B cell (primary cell): ENCODE measurements around the gene PRAMEF1. TPM values are rescaled to one million over a fixed set of nuclear protein-coding genes. Genes with fewer than 3 reads are reported as not detected.

Experiments used
- ATAC-seq: fragments of 200-7000 bp; cut with Tn5 transposase; one replicate; pipeline ENCODE4 v1.10.0; 2021; ENCODE audit warnings: low read depth, mild to moderate bottlenecking, moderate number of reproducible peaks, moderate library complexity
- CTCF ChIA-PET: fragments of 350-600 bp; sonication (Branson Sonifier 250); formaldehyde crosslinking; loops from one replicate; lab custom pipeline; 2021; ENCODE audit warnings: antibody characterized with exemption, inconsistent platforms; lab: Charles Lee
- POLR2A ChIA-PET: fragments of 350-600 bp; sonication (Branson Sonifier 250); formaldehyde crosslinking; loops from one replicate; lab custom pipeline; 2021; ENCODE audit warnings: antibody characterized with exemption; lab: Charles Lee
- DNase-seq: peaks from one replicate; pipeline ENCODE4 v3.0.0; 2013
- H2AFZ ChIP-seq: 2 replicates; pipeline ENCODE4 v1.6.1; 2012; ENCODE audit warnings: mild to moderate bottlenecking, low read depth, low read length; ENCODE audit not compliant: insufficient read depth, poor library complexity, severe bottlenecking
- H3K27ac ChIP-seq, 2 donors: 1 replicate in 1 of 2; 2 replicates in 1 of 2; pipeline ENCODE4 v1.5.1; 2012 to 2013; ENCODE audit warnings: low read length in 2 of 2, mild to moderate bottlenecking in 2 of 2, moderate library complexity in 1 of 2
- H3K27me3 ChIP-seq, 4 experiments: fragments of 200-600 bp in 1 of 4; sonication (generic) in 1 of 4; replicated peaks in 1 of 4; 1 replicate in 2 of 4; 2 replicates in 2 of 4; pipeline versions ENCODE4 v1.6.1 to v1.7.0; 2013 to 2016; ENCODE audit warnings: low read length in 3 of 4, mild to moderate bottlenecking in 2 of 4, mixed read lengths in 1 of 4, moderate library complexity in 1 of 4; ENCODE audit not compliant: insufficient read depth in 4 of 4, control insufficient read depth in 3 of 4; ENCODE audit errors: control extremely low read depth in 1 of 4
- H3K36me3 ChIP-seq, 2 experiments: replicated peaks in 1 of 2; 1 replicate in 1 of 2; 2 replicates in 1 of 2; pipeline versions ENCODE4 v1.6.1 to v1.7.1; 2013; ENCODE audit warnings: low read length in 1 of 2; ENCODE audit not compliant: insufficient read depth in 2 of 2, control insufficient read depth in 1 of 2; ENCODE audit errors: control extremely low read depth in 1 of 2, extremely low read depth in 1 of 2
- H3K4me1 ChIP-seq, 2 donors: fragments of 200-600 bp in 1 of 2; sonication (generic) in 1 of 2; 1 replicate in 1 of 2; 2 replicates in 1 of 2; pipeline versions ENCODE4 v1.5.1 to v1.6.1; 2013 to 2017; ENCODE audit warnings: low read length in 2 of 2; ENCODE audit not compliant: control insufficient read depth in 2 of 2, insufficient read depth in 2 of 2
- H3K4me2 ChIP-seq: replicated peaks from 2 replicates; pipeline ENCODE3; 2012; ENCODE audit warnings: mild to moderate bottlenecking, low read depth, low read length; ENCODE audit not compliant: poor library complexity, severe bottlenecking
- H3K4me3 ChIP-seq, 5 experiments: fragments of 200-600 bp in 1 of 5; sonication (generic) in 1 of 5; 1 replicate in 3 of 5; 2 replicates in 2 of 5; pipeline versions ENCODE4 v1.5.1 to v1.7.0; 2011 to 2016; ENCODE audit warnings: low read length in 4 of 5, mild to moderate bottlenecking in 4 of 5, low read depth in 2 of 5, control low read depth in 1 of 5, moderate library complexity in 1 of 5; ENCODE audit not compliant: insufficient read depth in 1 of 5; ENCODE audit errors: control extremely low read depth in 1 of 5, extremely low read depth in 1 of 5
- H3K79me2 ChIP-seq: fragments of 200-600 bp; sonication (generic); one replicate; pipeline ENCODE4 v1.6.0; 2016; ENCODE audit warnings: low read length; ENCODE audit not compliant: control insufficient read depth, insufficient read depth
- H3K9ac ChIP-seq: fragments of 200-600 bp; sonication (generic); 2 replicates; pipeline ENCODE4 v1.6.1; 2017; ENCODE audit warnings: mild to moderate bottlenecking, low read length, moderate library complexity
- H3K9me3 ChIP-seq, 3 donors: one replicate each; pipeline versions ENCODE4 v1.6.1 to v1.7.1; 2013; ENCODE audit warnings: low read length in 2 of 3; ENCODE audit not compliant: control insufficient read depth in 2 of 3, insufficient read depth in 1 of 3; ENCODE audit errors: control extremely low read depth in 1 of 3
- H4K20me1 ChIP-seq: 2 replicates; pipeline ENCODE4 v1.6.0; 2012; ENCODE audit warnings: mild to moderate bottlenecking, low read length; ENCODE audit not compliant: insufficient read depth, control insufficient read depth, poor library complexity, severe bottlenecking
- H3K27ac Mint-ChIP-seq: one replicate; pipeline ENCODE4 v1.8.0; 2021; ENCODE audit warnings: mixed read lengths
- H3K27me3 Mint-ChIP-seq: one replicate; pipeline ENCODE4 v1.8.0; 2021; ENCODE audit warnings: mixed read lengths
- H3K4me1 Mint-ChIP-seq: one replicate; pipeline ENCODE4 v1.8.0; 2021; ENCODE audit warnings: mixed read lengths
- H3K4me3 Mint-ChIP-seq: one replicate; pipeline ENCODE4 v1.8.0; 2021; ENCODE audit warnings: mixed read lengths
- H3K9me3 Mint-ChIP-seq: one replicate; pipeline ENCODE4 v1.8.0; 2022; ENCODE audit warnings: mixed read lengths; ENCODE audit not compliant: insufficient read depth
- EZH2 ChIP-seq: IDR thresholded peaks from 2 replicates; pipeline ENCODE4 v1.6.1; 2012; ENCODE audit warnings: borderline replicate concordance, low read depth, mild to moderate bottlenecking, moderate library complexity, low read length; ENCODE audit not compliant: insufficient read depth, poor library complexity, severe bottlenecking
- WGBS: methylation state at CpG from one replicate; pipeline ENCODE4 v1.1.5; 2013; ENCODE audit warnings: missing lambda C conversion rate; ENCODE audit not compliant: insufficient coverage; 5-methylcytosine and 5-hydroxymethylcytosine counted together
- intact Hi-C: fragments of 100-400 bp; cut with micrococcal nuclease; formaldehyde crosslinking; loops from one replicate; pipeline ENCODE4 v1.10.0; 2022
- polyA plus RNA-seq: library from polyadenylated mRNA; depleted of rRNA; stranded (reverse); fragments of >200 nt; gene quantifications from 2 replicates; pipeline ENCODE4 v1.2.3, GENCODE V29; 2012
- total RNA-seq, 2 donors: library from RNA; stranded (reverse); fragments of 120-200 nt in 1 of 2; gene quantifications; 1 replicate in 1 of 2; 2 replicates in 1 of 2; pipeline versions ENCODE4 v1.2.3 to v1.2.4, GENCODE V29; 2013 to 2022
- TF ChIP-seq, protein P1 (sequence below): fragments of 200-600 bp; IDR thresholded peaks from one replicate; pipeline ENCODE4 v1.8.0; 2022; ENCODE audit warnings: antibody characterized with exemption, mild to moderate bottlenecking

The PRAMEF1 gene
- total and polyA plus RNA-seq, 2 donors (not counting 1 experiment from before 2014, with no cell fraction given): not detected

DNA sequence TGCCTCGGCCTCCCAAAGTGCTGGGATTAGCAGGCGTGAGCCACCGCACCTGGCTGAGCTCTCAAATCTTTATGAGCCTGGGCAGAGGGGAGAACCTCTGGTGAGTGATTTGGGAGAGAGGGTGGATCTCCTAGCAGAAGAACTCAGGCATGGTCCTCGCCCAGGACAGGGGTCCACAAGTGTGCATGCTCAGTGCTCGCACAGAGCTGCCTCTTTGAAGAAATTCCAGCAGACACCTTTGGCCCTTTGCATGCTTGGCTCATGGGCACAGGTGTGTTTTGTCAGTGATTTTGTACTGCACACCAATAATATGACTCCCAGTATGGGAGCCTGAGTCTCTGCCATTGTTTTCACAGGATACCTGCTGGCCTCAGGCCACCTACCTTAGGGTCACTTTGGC, 29.4 kb upstream of the PRAMEF1 start:
- Histone ChIP-seq H3K27ac (no peak overlapping the region), H3K4me2 (no peak overlapping the region), H3K27me3 (no peaks in the 10 kb centered on the region), H3K9me3 (no peaks in the 10 kb centered on the region), H3K4me1 (no peaks in the 10 kb centered on the region), H3K79me2 (no peaks in the 10 kb centered on the region), H3K4me3 (no peak overlapping the region), H3K9ac (no peak overlapping the region), H2AFZ (no peak overlapping the region), H3K36me3 (no peaks in the 10 kb centered on the region), H4K20me1 (no peaks in the 10 kb centered on the region)
- intact Hi-C loops: no loop called here
- DNase-seq: no peak
- Mint-ChIP-seq H3K27ac (no peak overlapping the region), H3K4me1 (no peaks in the 10 kb centered on the region), H3K27me3 (peaks cover 13% of the 10 kb centered on the region), H3K4me3 (no peak overlapping the region), H3K9me3 (no peaks in the 10 kb centered on the region)
- ChIA-PET POLR2A (no interaction called here), CTCF (no interaction called here)
- TF ChIP-seq EZH2: no peak
- TF ChIP-seq, protein P1, sequence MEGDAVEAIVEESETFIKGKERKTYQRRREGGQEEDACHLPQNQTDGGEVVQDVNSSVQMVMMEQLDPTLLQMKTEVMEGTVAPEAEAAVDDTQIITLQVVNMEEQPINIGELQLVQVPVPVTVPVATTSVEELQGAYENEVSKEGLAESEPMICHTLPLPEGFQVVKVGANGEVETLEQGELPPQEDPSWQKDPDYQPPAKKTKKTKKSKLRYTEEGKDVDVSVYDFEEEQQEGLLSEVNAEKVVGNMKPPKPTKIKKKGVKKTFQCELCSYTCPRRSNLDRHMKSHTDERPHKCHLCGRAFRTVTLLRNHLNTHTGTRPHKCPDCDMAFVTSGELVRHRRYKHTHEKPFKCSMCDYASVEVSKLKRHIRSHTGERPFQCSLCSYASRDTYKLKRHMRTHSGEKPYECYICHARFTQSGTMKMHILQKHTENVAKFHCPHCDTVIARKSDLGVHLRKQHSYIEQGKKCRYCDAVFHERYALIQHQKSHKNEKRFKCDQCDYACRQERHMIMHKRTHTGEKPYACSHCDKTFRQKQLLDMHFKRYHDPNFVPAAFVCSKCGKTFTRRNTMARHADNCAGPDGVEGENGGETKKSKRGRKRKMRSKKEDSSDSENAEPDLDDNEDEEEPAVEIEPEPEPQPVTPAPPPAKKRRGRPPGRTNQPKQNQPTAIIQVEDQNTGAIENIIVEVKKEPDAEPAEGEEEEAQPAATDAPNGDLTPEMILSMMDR: no peak
- ATAC-seq: no peak
- 82% methylated on average over 5 of the region's 5 CpGs for WGBS

DNA sequence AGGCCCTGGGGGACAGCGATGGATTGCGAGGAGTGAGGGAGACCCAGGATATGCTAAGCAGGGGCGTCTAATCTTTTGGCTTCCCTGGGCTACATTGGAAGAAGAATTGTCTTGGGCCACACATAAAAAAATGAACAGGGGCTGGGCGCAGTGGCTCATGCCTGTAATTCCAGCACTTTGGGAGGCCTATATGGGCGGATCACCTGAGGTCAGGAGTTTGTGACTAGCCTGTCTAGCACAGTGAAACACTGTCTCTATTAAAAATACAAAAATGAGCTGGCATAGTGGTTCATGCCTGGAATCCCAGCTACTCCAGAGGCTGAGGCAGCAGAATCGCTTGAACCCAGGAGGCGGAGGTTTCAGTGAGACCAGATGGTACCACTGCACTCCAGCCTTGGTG, 28.4 kb upstream of the PRAMEF1 start:
- ChIA-PET CTCF (no interaction called here), POLR2A (no interaction called here)
- Mint-ChIP-seq H3K9me3 (no peaks in the 10 kb centered on the region), H3K4me3 (no peak overlapping the region), H3K27me3 (peaks cover 14% of the 10 kb centered on the region), H3K4me1 (no peaks in the 10 kb centered on the region), H3K27ac (no peak overlapping the region)
- WGBS: 92% methylated on average over 6 of the region's 7 CpGs
- H3K27me3 ChIP-seq: no peaks in the 10 kb centered on the region
- no peak overlapping the region for H3K4me2 ChIP-seq
- no peaks in the 10 kb centered on the region for H3K79me2 ChIP-seq
- H3K9ac ChIP-seq: no peak overlapping the region
- TF ChIP-seq EZH2: no peak
- H3K36me3 ChIP-seq: no peaks in the 10 kb centered on the region
- no peak for ATAC-seq
- H3K4me1 ChIP-seq: no peaks in the 10 kb centered on the region
- H2AFZ ChIP-seq: no peak overlapping the region
- intact Hi-C loops: no loop called here
- H3K4me3 ChIP-seq: no peak overlapping the region
- no peak for DNase-seq
- no peaks in the 10 kb centered on the region for H3K9me3 ChIP-seq
- H4K20me1 ChIP-seq: no peaks in the 10 kb centered on the region
- no peak overlapping the region for H3K27ac ChIP-seq
